CD14-positive monocyte (primary cell): ENCODE results near the gene FAM110A. TPM values are rescaled to one million over a fixed set of nuclear protein-coding genes. Genes with fewer than 3 reads are reported as not detected.

ENCODE experiments used
- DNase-seq, 3 donors: peaks; one replicate each; pipeline ENCODE4 v3.0.0-alpha.2; 2011 to 2022
- H2AFZ ChIP-seq: 2 replicates; pipeline ENCODE4 v1.6.0; 2012; ENCODE audit warnings: mild to moderate bottlenecking, low read depth, low read length, inconsistent platforms; ENCODE audit not compliant: insufficient read depth, poor library complexity, severe bottlenecking
- H3K27ac ChIP-seq, 2 donors: 1 replicate in 1 of 2; 2 replicates in 1 of 2; pipeline ENCODE4 v1.5.1; 2012 to 2013; ENCODE audit warnings: low read length in 2 of 2, control low read depth in 1 of 2, inconsistent platforms in 1 of 2, low read depth in 1 of 2, mild to moderate bottlenecking in 1 of 2
- H3K27me3 ChIP-seq, 2 donors: one replicate each; pipeline versions ENCODE4 v1.6.0 to v1.6.1; 2011 to 2013; ENCODE audit warnings: low read length in 2 of 2; ENCODE audit not compliant: control insufficient read depth in 2 of 2, insufficient read depth in 2 of 2
- H3K36me3 ChIP-seq, 2 donors: replicated peaks in 1 of 2; 1 replicate in 1 of 2; 2 replicates in 1 of 2; pipeline versions ENCODE4 v1.5.1 to v1.6.1; 2012 to 2013; ENCODE audit warnings: low read length in 2 of 2, control low read depth in 1 of 2, inconsistent platforms in 1 of 2, mild to moderate bottlenecking in 1 of 2; ENCODE audit not compliant: insufficient read depth in 2 of 2, control insufficient read depth in 1 of 2
- H3K4me1 ChIP-seq, 2 donors: 1 replicate in 1 of 2; 2 replicates in 1 of 2; pipeline versions ENCODE4 v1.5.1 to v1.6.1; 2012 to 2013; ENCODE audit warnings: low read length in 2 of 2, control low read depth in 1 of 2, inconsistent platforms in 1 of 2, mild to moderate bottlenecking in 1 of 2, moderate library complexity in 1 of 2; ENCODE audit not compliant: insufficient read depth in 2 of 2, control insufficient read depth in 1 of 2
- H3K4me2 ChIP-seq: replicated peaks from 2 replicates; pipeline ENCODE3; 2012; ENCODE audit warnings: low read length, moderate library complexity, mild to moderate bottlenecking; ENCODE audit not compliant: poor library complexity, severe bottlenecking; ENCODE audit errors: extremely low read depth
- H3K4me3 ChIP-seq, 3 experiments: fragments of 200-600 bp in 1 of 3; sonication (generic) in 1 of 3; replicated peaks in 1 of 3; 1 replicate in 2 of 3; 2 replicates in 1 of 3; pipeline ENCODE4 v1.5.1; 2011 to 2013; ENCODE audit warnings: low read length in 3 of 3, mild to moderate bottlenecking in 3 of 3, control low read depth in 2 of 3, low read depth in 2 of 3, inconsistent platforms in 1 of 3, moderate library complexity in 1 of 3
- H3K79me2 ChIP-seq: 2 replicates; pipeline ENCODE4 v1.6.0; 2012; ENCODE audit warnings: mild to moderate bottlenecking, control low read depth, inconsistent platforms, low read length, moderate library complexity; ENCODE audit not compliant: insufficient read depth
- H3K9ac ChIP-seq: 2 replicates; pipeline ENCODE4 v1.6.0; 2017; ENCODE audit warnings: low read length, mild to moderate bottlenecking; ENCODE audit not compliant: insufficient read depth, poor library complexity, severe bottlenecking
- H3K9me3 ChIP-seq, 2 donors: replicated peaks in 1 of 2; 1 replicate in 1 of 2; 2 replicates in 1 of 2; pipeline versions ENCODE4 v1.5.1 to v1.6.1; 2012 to 2013; ENCODE audit warnings: low read length in 2 of 2, control low read depth in 1 of 2; ENCODE audit not compliant: control insufficient read depth in 1 of 2, insufficient read depth in 1 of 2
- H4K20me1 ChIP-seq: 2 replicates; pipeline ENCODE4 v1.6.0; 2012; ENCODE audit warnings: mild to moderate bottlenecking, low read length, control low read depth, moderate library complexity; ENCODE audit not compliant: insufficient read depth
- H3K27ac Mint-ChIP-seq, 7 donors: one replicate each; pipeline ENCODE4 v1.8.0; 2020; ENCODE audit warnings: mild to moderate bottlenecking in 7 of 7, mixed read lengths in 7 of 7, moderate library complexity in 6 of 7, inconsistent platforms in 2 of 7
- H3K27me3 Mint-ChIP-seq, 3 donors: one replicate each; pipeline ENCODE4 v1.8.0; 2021 to 2022; ENCODE audit warnings: low read depth in 3 of 3, mild to moderate bottlenecking in 3 of 3, mixed read lengths in 3 of 3, moderate library complexity in 3 of 3, inconsistent platforms in 1 of 3
- H3K36me3 Mint-ChIP-seq, 2 donors: one replicate each; pipeline ENCODE4 v1.8.0; 2020; ENCODE audit warnings: mixed read lengths in 2 of 2, inconsistent platforms in 1 of 2, mild to moderate bottlenecking in 1 of 2
- H3K4me1 Mint-ChIP-seq: one replicate; pipeline ENCODE4 v1.8.0; 2020; ENCODE audit warnings: mild to moderate bottlenecking, mixed read lengths
- H3K4me3 Mint-ChIP-seq, 2 donors: one replicate each; pipeline ENCODE4 v1.8.0; 2020; ENCODE audit warnings: mild to moderate bottlenecking in 2 of 2, mixed read lengths in 2 of 2, moderate library complexity in 1 of 2
- H3K9me3 Mint-ChIP-seq, 7 donors: one replicate each; pipeline ENCODE4 v1.8.0; 2020 to 2022; ENCODE audit warnings: mixed read lengths in 7 of 7, mild to moderate bottlenecking in 6 of 7, moderate library complexity in 6 of 7, inconsistent platforms in 2 of 7
- WGBS: methylation state at CpG from one replicate; pipeline ENCODE4 v1.1.5; 2013; ENCODE audit warnings: missing lambda C conversion rate; ENCODE audit not compliant: insufficient coverage; 5-methylcytosine and 5-hydroxymethylcytosine counted together
- intact Hi-C, 2 donors: fragments of 100-400 bp; cut with micrococcal nuclease; formaldehyde crosslinking; loops; one replicate each; pipeline versions ENCODE4 v1.15.0 to v1.15.1; 2023
- polyA plus RNA-seq, 3 donors: library from polyadenylated mRNA; depleted of rRNA in 1 of 3; unstranded in 2 of 3; stranded (reverse) in 1 of 3; fragments of 300-500 nt in 2 of 3; fragments of >200 nt in 1 of 3; fragmentation: Illumina TruSeq in 2 of 3; gene quantifications; 1 replicate in 2 of 3; 2 replicates in 1 of 3; pipeline ENCODE4 v1.2.3, GENCODE V29; 2012 to 2021
- TF ChIP-seq, protein P1 (sequence below): fragments of 200-600 bp; IDR thresholded peaks from one replicate; pipeline ENCODE4 v1.8.0; 2022; ENCODE audit warnings: antibody characterized with exemption, mild to moderate bottlenecking

FAM110A gene
- polyA plus RNA-seq, 3 donors = 13.8 to 43.2 (median 27.8) TPM

DNA sequence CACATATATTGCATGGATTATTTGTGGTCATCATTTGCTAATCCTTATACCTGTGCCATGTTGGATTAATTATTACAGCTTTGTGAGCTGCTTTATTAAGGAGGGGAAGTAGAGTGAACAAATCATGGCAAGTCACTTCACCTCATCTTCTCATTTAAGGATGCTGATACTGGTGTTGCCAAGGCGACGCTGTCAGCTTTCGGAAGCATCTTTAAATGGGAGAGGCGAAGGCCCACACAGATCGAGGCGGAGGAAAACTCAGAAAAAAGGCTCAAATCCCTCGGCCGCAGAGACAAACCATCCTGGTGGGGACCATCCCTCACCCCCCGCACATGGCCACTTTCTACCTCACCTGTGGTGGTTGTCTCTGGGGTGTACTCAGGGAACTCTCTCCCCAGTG is 34.8 kb downstream of the FAM110A start:
- H3K27me3 ChIP-seq = no peaks in the 10 kb centered on the region
- no peaks in the 10 kb centered on the region for H4K20me1 ChIP-seq
- H3K9me3 ChIP-seq = no peaks in the 10 kb centered on the region
- intact Hi-C loops = no loop called here
- TF ChIP-seq, protein P1, sequence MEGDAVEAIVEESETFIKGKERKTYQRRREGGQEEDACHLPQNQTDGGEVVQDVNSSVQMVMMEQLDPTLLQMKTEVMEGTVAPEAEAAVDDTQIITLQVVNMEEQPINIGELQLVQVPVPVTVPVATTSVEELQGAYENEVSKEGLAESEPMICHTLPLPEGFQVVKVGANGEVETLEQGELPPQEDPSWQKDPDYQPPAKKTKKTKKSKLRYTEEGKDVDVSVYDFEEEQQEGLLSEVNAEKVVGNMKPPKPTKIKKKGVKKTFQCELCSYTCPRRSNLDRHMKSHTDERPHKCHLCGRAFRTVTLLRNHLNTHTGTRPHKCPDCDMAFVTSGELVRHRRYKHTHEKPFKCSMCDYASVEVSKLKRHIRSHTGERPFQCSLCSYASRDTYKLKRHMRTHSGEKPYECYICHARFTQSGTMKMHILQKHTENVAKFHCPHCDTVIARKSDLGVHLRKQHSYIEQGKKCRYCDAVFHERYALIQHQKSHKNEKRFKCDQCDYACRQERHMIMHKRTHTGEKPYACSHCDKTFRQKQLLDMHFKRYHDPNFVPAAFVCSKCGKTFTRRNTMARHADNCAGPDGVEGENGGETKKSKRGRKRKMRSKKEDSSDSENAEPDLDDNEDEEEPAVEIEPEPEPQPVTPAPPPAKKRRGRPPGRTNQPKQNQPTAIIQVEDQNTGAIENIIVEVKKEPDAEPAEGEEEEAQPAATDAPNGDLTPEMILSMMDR = no peak
- DNase-seq = no peak
- H3K9me3 Mint-ChIP-seq = peaks cover 0 to 7% (median 0%) of the 10 kb centered on the region in 7 donors
- H3K27me3 Mint-ChIP-seq = peaks cover 5 to 10% (median 5%) of the 10 kb centered on the region in 3 donors
- no CpG with 5 or more reads among the region's 9 CpGs for WGBS
- no peaks in the 10 kb centered on the region for H3K4me1 ChIP-seq
- H3K27ac ChIP-seq = no peak overlapping the region
- H3K36me3 Mint-ChIP-seq = no peaks in the 10 kb centered on the region
- no peak overlapping the region for H3K4me3 Mint-ChIP-seq
- no peak overlapping the region for H3K27ac Mint-ChIP-seq
- H3K4me2 ChIP-seq = no peak overlapping the region
- no peak overlapping the region for H3K4me3 ChIP-seq
- H2AFZ ChIP-seq = no peak overlapping the region
- H3K79me2 ChIP-seq = no peaks in the 10 kb centered on the region
- H3K36me3 ChIP-seq = no peaks in the 10 kb centered on the region
- no peak overlapping the region for H3K9ac ChIP-seq
- H3K4me1 Mint-ChIP-seq = peaks cover 7% of the 10 kb centered on the region

DNA sequence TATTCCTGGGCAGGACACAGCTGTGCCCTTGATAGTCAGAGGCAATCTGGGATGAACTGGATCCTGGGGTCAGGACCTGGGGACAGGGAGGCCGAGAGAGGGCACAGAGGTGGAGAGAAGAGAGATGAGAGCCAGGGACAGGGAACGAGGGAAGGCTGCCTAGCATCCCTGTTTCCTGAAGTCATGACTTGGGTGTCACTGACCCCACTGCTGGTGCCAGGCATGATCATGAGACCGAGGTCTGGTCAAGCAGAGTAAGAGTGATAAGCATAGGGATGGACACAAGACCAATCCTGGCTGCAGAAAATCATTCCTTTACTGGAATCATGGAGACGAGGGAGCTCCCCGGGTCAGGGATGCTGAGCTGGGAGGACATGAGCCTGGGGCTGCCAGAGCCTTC is 36.1 kb downstream of the FAM110A start:
- Histone ChIP-seq H3K4me1 (no peaks in the 10 kb centered on the region), H3K4me2 (no peak overlapping the region), H4K20me1 (no peaks in the 10 kb centered on the region), H3K27me3 (no peaks in the 10 kb centered on the region), H3K79me2 (no peaks in the 10 kb centered on the region), H3K9ac (no peak overlapping the region), H2AFZ (no peak overlapping the region), H3K4me3 (no peak overlapping the region), H3K9me3 (no peaks in the 10 kb centered on the region), H3K36me3 (no peaks in the 10 kb centered on the region), H3K27ac (no peak overlapping the region)
- TF ChIP-seq, protein P1 = no peak
- whole genome bisulfite sequencing = 93% methylated on average over 4 of the region's 5 CpGs
- no peak for DNase-seq
- Mint-ChIP-seq H3K27ac (peak overlapping the region in 1 of 7 donors; percentile 36), H3K9me3 (peaks cover 0 to 7% (median 0%) of the 10 kb centered on the region in 7 donors), H3K27me3 (peaks cover 5 to 9% (median 7%) of the 10 kb centered on the region in 3 donors), H3K36me3 (no peaks in the 10 kb centered on the region), H3K4me3 (no peak overlapping the region), H3K4me1 (peaks cover 7% of the 10 kb centered on the region)
- intact Hi-C loops = no loop called here
